Limb (tissue), 2 donors: ENCODE results near the gene ADAMTS5.

Experiments used
- DNase-seq, 2 donors: peaks; one replicate each; pipeline ENCODE4 v3.0.0-alpha.2; 2016; ENCODE audit errors: extremely low spot score in 2 of 2

Gene ADAMTS5

GRCh38 chr21:26967062-26967913 is at the start of gene ADAMTS5:
ADAMTS5 (minus strand) TSS chr21:26967088; CDS start chr21:26966391, 697 bp downstream.
- DNase-seq: peak in 1 of 2 donors; percentile 80

- no peak for DNase-seq
Measured at GRCh38 chr21:27001526-27001925, 34.6 kb upstream of the ADAMTS5 start.

- no peak for DNase-seq
Measured at GRCh38 chr21:26983576-26983975, 16.7 kb upstream of the ADAMTS5 start.

GRCh38 chr21:26982767-26983166 is 15.9 kb upstream of the ADAMTS5 start:
- DNase-seq: no peak

- DNase-seq: no peak
Measured at GRCh38 chr21:26977746-26978145, 10.9 kb upstream of the ADAMTS5 start.

GRCh38 chr21:26973226-26973625 is 6.3 kb upstream of the ADAMTS5 start:
- DNase-seq: no peak

GRCh38 chr21:26972192-26972591 is 5.3 kb upstream of the ADAMTS5 start:
- DNase-seq: no peak

- no peak for DNase-seq
Measured at GRCh38 chr21:26969971-26970725, 3.3 kb upstream of the ADAMTS5 start.

- DNase-seq: no peak
Measured at GRCh38 chr21:26966649-26967061, 233 bp downstream of the ADAMTS5 start.

GRCh38 chr21:26965907-26966581 is 844 bp downstream of the ADAMTS5 start:
- peak in 1 of 2 donors; percentile 82 for DNase-seq

GRCh38 chr21:26965040-26965906 is 1.6 kb downstream of the ADAMTS5 start:
- DNase-seq: peak in 1 of 2 donors; percentile 83

- peak in 1 of 2 donors; percentile 58 for DNase-seq
Measured at GRCh38 chr21:26964170-26964778, 2.6 kb downstream of the ADAMTS5 start.

- DNase-seq: no peak
Measured at GRCh38 chr21:26962621-26963181, 4.2 kb downstream of the ADAMTS5 start.

- DNase-seq: peak in 1 of 2 donors; percentile 34
Measured at GRCh38 chr21:26961698-26962097, 5.2 kb downstream of the ADAMTS5 start.

- DNase-seq: no peak
Measured at GRCh38 chr21:26958788-26959187, 8.1 kb downstream of the ADAMTS5 start.

- DNase-seq: no peak
Measured at GRCh38 chr21:26956813-26957212, 10.1 kb downstream of the ADAMTS5 start.

- no peak for DNase-seq
Measured at GRCh38 chr21:26956216-26956615, 10.7 kb downstream of the ADAMTS5 start.

GRCh38 chr21:26954662-26955121 is 12.2 kb downstream of the ADAMTS5 start:
- DNase-seq: peak; percentile 63 to 67

- DNase-seq: no peak
Measured at GRCh38 chr21:26952374-26953066, 14.4 kb downstream of the ADAMTS5 start.
